Endodermal cell (in vitro differentiated cells): ENCODE data around the gene DGKD. TPM values are rescaled to one million over a fixed set of nuclear protein-coding genes. Genes with fewer than 3 reads are reported as not detected.

ENCODE experiments used
- DNase-seq: peaks from one replicate; pipeline ENCODE4 v3.0.0-alpha.2; 2017
- H3K27ac ChIP-seq: 2 replicates; pipeline ENCODE4 v1.5.1; 2013; ENCODE audit warnings: mild to moderate bottlenecking, low read depth, low read length, moderate library complexity
- H3K27me3 ChIP-seq: 2 replicates; pipeline ENCODE4 v1.6.1; 2013; ENCODE audit warnings: mild to moderate bottlenecking, low read length, moderate library complexity; ENCODE audit not compliant: insufficient read depth, control insufficient read depth, poor library complexity, severe bottlenecking
- H3K36me3 ChIP-seq: 2 replicates; pipeline ENCODE4 v1.7.0; 2013; ENCODE audit warnings: mild to moderate bottlenecking, low read length, moderate library complexity; ENCODE audit not compliant: control insufficient read depth, insufficient read depth
- H3K4me1 ChIP-seq: one replicate; pipeline ENCODE4 v1.7.0; 2013; ENCODE audit warnings: low read length; ENCODE audit not compliant: control insufficient read depth, insufficient read depth
- H3K4me3 ChIP-seq: 2 replicates; pipeline ENCODE4 v1.5.1; 2013; ENCODE audit warnings: mild to moderate bottlenecking, low read length, moderate library complexity
- H3K9ac ChIP-seq: 2 replicates; pipeline ENCODE4 v1.6.1; 2013; ENCODE audit warnings: mild to moderate bottlenecking, low read length, moderate library complexity; ENCODE audit not compliant: poor library complexity, severe bottlenecking; ENCODE audit errors: extremely low read depth
- H3K9me3 ChIP-seq: 2 replicates; pipeline ENCODE4 v1.6.1; 2013; ENCODE audit warnings: mild to moderate bottlenecking, low read length, moderate library complexity; ENCODE audit not compliant: control insufficient read depth
- H3K27ac Mint-ChIP-seq: 2 replicates; pipeline ENCODE4 v1.8.0; 2020; ENCODE audit warnings: mixed read lengths
- H3K27me3 Mint-ChIP-seq: 2 replicates; pipeline ENCODE4 v1.8.0; 2021; ENCODE audit warnings: mild to moderate bottlenecking, mixed read lengths; ENCODE audit not compliant: insufficient read depth
- H3K36me3 Mint-ChIP-seq: 2 replicates; pipeline ENCODE4 v1.8.0; 2020; ENCODE audit warnings: low read depth, mixed read lengths
- H3K4me1 Mint-ChIP-seq: 2 replicates; pipeline ENCODE4 v1.8.0; 2020; ENCODE audit warnings: mixed read lengths
- H3K4me3 Mint-ChIP-seq: 2 replicates; pipeline ENCODE4 v1.8.0; 2020; ENCODE audit warnings: mild to moderate bottlenecking, moderate library complexity, mixed read lengths
- H3K9me3 Mint-ChIP-seq: 2 replicates; pipeline ENCODE4 v1.8.0; 2020; ENCODE audit warnings: mild to moderate bottlenecking, mixed read lengths
- CTCF ChIP-seq: fragments of 200-600 bp; sonication (generic); conservative IDR thresholded peaks from 2 replicates; pipeline ENCODE4 v1.5.0; 2021; ENCODE audit warnings: antibody characterized with exemption, mild to moderate bottlenecking
- WGBS, 2 experiments: methylation state at CpG; one replicate each; pipeline versions ENCODE4 v1.1.5 to v1.1.7; 2013; ENCODE audit warnings: missing lambda C conversion rate in 2 of 2, mixed read lengths in 1 of 2; ENCODE audit not compliant: insufficient coverage in 1 of 2, insufficient read length in 1 of 2; 5-methylcytosine and 5-hydroxymethylcytosine counted together
- total RNA-seq, 2 donors: library from RNA; stranded (reverse); fragmentation: NEBNext Ultra II Directional in 1 of 2; extraction: Animal tissue kit (Norgen Biotek cat#: 25700) in 1 of 2; gene quantifications; 2 replicates in 1 of 2; 3 replicates in 1 of 2; pipeline ENCODE4 v1.2.1, GENCODE V29; 2021

The DGKD gene
- total RNA-seq, 2 donors from 2014 or later, result 39.2 to 46.9 TPM

GRCh38 chr2:233325814-233326213 is 28.5 kb upstream of the DGKD start:
- H3K4me3 Mint-ChIP-seq, result no peak overlapping the region
- H3K27ac ChIP-seq, result no peak overlapping the region

GRCh38 chr2:233326500-233326899 is 27.8 kb upstream of the DGKD start:
- Histone ChIP-seq H3K4me3 (no peak overlapping the region), H3K27ac (no peak overlapping the region), H3K9me3 (no peaks in the 10 kb centered on the region), H3K27me3 (peaks cover 4% of the 10 kb centered on the region), H3K9ac (no peak overlapping the region), H3K4me1 (peaks cover 10% of the 10 kb centered on the region), H3K36me3 (no peaks in the 10 kb centered on the region)
- TF ChIP-seq CTCF, result no peak
- Mint-ChIP-seq H3K4me3 (no peak overlapping the region), H3K36me3 (no peaks in the 10 kb centered on the region), H3K27me3 (peaks cover 12% of the 10 kb centered on the region), H3K4me1 (peaks cover 15% of the 10 kb centered on the region), H3K9me3 (no peaks in the 10 kb centered on the region), H3K27ac (no peak overlapping the region)
- WGBS, 2 experiments, result 96 to 100% methylated on average over 2 to 8 of the region's 8 CpGs
- no peak for DNase-seq

More at GRCh38 chr2:233325814-233326213, 28.5 kb upstream of the DGKD start:
- no peaks in the 10 kb centered on the region for H3K9me3 Mint-ChIP-seq
- Histone ChIP-seq H3K9ac (no peak overlapping the region), H3K9me3 (no peaks in the 10 kb centered on the region), H3K4me3 (no peak overlapping the region), H3K36me3 (no peaks in the 10 kb centered on the region), H3K27me3 (peaks cover 2% of the 10 kb centered on the region), H3K4me1 (peaks cover 10% of the 10 kb centered on the region)
- no peak overlapping the region for H3K27ac Mint-ChIP-seq
- no peak for TF ChIP-seq CTCF
- no peaks in the 10 kb centered on the region for H3K36me3 Mint-ChIP-seq
- peaks cover 7% of the 10 kb centered on the region for H3K27me3 Mint-ChIP-seq
- WGBS, 2 experiments, result 84 to 89% methylated on average over 1 to 10 of the region's 10 CpGs
- no peak for DNase-seq
- peaks cover 15% of the 10 kb centered on the region for H3K4me1 Mint-ChIP-seq

- H3K27me3 Mint-ChIP-seq, result peaks cover 20% of the 10 kb centered on the region
- Histone ChIP-seq H3K4me1 (peaks cover 10% of the 10 kb centered on the region), H3K36me3 (no peaks in the 10 kb centered on the region), H3K9ac (no peak overlapping the region), H3K27ac (no peak overlapping the region), H3K27me3 (peaks cover 6% of the 10 kb centered on the region), H3K9me3 (no peaks in the 10 kb centered on the region), H3K4me3 (no peak overlapping the region)
- no peaks in the 10 kb centered on the region for H3K36me3 Mint-ChIP-seq
- WGBS, 2 experiments, result 98 to 100% methylated on average over 1 to 4 of the region's 4 CpGs
- H3K27ac Mint-ChIP-seq, result no peak overlapping the region
- no peak for DNase-seq
- H3K4me3 Mint-ChIP-seq, result no peak overlapping the region
- no peak for TF ChIP-seq CTCF
- peaks cover 15% of the 10 kb centered on the region for H3K4me1 Mint-ChIP-seq
- no peaks in the 10 kb centered on the region for H3K9me3 Mint-ChIP-seq
Observed at GRCh38 chr2:233328922-233329321, 25.4 kb upstream of the DGKD start.
